SHP77 (cell line): ENCODE results near the gene IPO8.

Source experiments
- DNase-seq, 2 experiments: peaks; one replicate each; lab custom pipeline; 2025; lab: John Stamatoyannopoulos, UW

The IPO8 gene

DNA sequence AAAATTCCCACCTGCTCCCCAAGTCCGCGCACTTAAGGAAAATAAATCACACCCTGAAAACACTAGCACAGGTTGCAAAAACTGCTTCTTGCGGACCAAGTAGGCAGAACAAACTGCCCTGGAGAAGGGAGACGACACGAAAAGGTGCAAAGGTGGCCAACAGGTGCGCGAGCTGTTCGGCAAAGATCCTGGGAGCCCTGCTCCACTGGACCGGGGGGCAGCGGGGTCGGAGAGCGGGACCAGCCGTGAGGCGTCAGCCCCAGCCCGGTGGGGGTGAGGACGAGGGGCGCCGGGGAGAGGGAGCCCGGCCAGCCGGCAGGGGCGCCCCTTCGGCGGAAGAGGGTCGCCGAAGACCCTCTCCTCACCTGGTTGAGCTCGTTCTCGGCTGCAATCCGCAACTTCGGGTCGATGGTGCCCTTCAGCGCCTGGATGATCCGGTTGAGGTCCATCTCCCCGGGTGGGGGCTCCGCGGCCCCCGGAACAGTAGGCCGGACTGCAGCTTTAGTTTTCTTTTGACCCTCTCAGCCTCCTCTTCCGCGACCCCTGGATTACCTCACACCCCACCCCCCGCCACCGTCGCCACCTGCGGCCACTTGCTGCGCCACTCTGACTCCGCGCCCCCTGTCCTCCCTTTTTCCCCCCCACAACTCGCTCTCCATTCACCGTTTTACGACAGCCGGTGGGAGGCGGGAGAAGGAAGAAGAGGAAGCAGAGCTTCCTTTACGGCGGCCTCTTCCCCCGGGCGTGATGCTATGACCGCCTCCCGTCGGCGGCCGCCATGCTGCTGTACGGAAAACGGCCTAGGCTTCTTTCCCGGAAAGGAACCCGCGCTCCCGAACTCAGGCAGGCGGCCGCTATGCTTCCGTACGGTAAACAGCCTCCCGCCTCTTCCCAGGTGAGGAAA lies at the start of gene IPO8:
IPO8 (minus strand) TSS at position 671 of the 904 bp plus-strand sequence; CDS start at position 449, 222 bp downstream.
- peak; percentile 99 for DNase-seq

GRCh38 chr12:30744321-30744720 lies 48.7 kb upstream of the IPO8 start:
- DNase-seq, result no peak

GRCh38 chr12:30740274-30740673 lies 44.6 kb upstream of the IPO8 start:
- DNase-seq, result no peak

DNA sequence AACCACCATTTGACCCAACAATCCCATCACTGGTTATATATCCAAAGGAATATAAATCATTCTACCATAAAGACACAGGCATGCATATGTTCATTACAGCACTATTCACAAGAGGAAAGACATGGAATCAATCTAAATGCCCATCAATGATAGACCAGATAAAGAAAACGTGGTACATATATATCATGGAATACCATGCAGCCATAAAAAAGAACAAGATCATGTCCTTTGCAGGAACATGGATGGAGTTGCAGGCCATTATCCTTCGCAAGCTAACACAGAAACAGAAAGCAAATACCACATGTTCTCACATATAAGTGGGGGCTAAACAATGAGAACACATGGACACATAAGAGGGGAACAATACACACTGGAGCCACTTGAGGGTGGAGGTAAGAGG lies 43.4 kb upstream of the IPO8 start:
- DNase-seq, result no peak

- DNase-seq, result no peak
Observed at GRCh38 chr12:30732954-30733637, 37.4 kb upstream of the IPO8 start.

- no peak for DNase-seq
Observed at GRCh38 chr12:30730011-30730410, 34.3 kb upstream of the IPO8 start.

DNA sequence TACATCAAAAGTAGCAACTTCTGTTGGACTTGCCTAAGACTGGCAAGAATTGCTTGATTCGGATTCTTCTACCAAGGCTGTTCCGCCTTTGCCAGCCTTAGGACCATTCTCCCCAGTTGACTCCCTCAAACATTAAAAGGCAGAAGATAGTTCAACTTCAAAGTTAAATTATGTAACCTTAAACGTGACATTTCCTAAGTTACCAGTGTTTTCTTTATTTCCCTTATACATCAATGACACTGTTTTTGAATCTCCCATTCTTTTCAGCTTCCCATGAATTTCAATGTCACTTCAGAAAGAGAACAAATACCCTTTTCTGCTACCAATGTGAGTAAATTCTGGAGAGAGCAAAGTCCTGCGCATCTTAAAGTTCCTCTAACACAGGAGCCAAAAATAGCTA lies 33.9 kb upstream of the IPO8 start:
- no peak for DNase-seq

- DNase-seq, result no peak
Observed at GRCh38 chr12:30726647-30727046, 31.0 kb upstream of the IPO8 start.

DNA sequence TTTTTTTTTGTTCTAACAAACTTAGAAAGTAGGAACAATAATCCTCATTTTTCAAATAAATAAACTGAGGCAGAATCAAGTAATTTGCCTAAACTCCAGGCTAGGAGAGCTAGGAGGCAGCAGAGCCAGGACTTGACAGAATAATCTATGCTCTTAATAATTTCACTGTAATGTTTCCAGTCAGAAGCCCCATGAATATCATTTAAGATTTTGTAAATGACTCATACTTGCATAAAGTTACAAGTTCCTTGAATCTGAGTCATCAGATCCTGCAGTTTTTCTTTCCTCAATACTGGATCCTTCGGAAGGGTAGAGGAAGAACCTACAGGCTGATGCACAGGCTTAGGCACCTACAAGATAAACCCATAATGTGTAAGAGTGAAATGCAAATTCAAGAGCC lies 30.1 kb upstream of the IPO8 start:
- no peak for DNase-seq

- no peak for DNase-seq
Observed at GRCh38 chr12:30719060-30719459, 23.4 kb upstream of the IPO8 start.

- no peak for DNase-seq
Observed at GRCh38 chr12:30707613-30708342, 12.1 kb upstream of the IPO8 start.

DNA sequence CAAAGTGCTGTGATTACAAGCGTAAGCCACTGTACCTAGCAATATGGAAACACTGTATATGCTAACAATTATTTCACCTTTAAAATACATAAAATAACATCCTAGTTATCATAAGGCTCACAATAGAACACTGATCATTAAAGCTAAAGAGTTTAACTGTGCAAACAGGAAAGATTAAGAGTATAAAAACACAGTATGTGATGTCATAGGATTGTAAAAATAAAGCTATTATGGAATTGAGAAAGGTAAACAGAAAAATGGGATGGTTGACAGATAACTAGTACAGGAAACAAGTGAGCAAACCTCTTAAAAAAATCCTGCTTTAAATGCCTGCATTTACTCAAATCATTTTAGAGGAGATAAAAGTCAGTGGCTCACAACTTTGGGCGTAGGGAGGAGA lies 10.8 kb upstream of the IPO8 start:
- peak; percentile 6 to 29 for DNase-seq

DNA sequence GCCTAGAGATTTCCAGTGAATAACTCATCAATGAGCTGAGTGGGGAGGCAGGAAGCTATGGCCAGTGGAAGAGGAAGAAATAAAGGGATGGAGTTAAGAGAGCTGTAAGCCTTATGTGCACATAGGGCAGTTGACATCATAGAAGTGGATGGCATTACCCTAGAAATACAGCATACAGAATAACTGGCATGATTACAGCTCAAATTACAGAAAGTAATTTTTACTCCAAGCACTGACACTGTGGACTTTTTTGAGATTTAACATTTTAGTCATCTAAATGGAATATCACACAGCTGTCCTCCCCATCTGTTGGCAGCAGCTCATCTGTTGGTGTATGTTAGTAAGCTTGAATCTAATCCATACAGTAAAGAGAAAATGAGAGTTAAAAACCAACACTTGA lies 5.4 kb upstream of the IPO8 start:
- DNase-seq, result no peak

- DNase-seq, result no peak
Observed at GRCh38 chr12:30700216-30700900, 4.7 kb upstream of the IPO8 start.

- DNase-seq, result no peak
Observed at GRCh38 chr12:30698346-30698745, 2.7 kb upstream of the IPO8 start.

GRCh38 chr12:30696943-30697342 lies 1.3 kb upstream of the IPO8 start:
- no peak for DNase-seq

GRCh38 chr12:30696486-30696885 lies 817 bp upstream of the IPO8 start:
- DNase-seq, result peak in 1 of 2 experiments; percentile 7

- no peak for DNase-seq
Observed at GRCh38 chr12:30696103-30696408, 387 bp upstream of the IPO8 start.

DNA sequence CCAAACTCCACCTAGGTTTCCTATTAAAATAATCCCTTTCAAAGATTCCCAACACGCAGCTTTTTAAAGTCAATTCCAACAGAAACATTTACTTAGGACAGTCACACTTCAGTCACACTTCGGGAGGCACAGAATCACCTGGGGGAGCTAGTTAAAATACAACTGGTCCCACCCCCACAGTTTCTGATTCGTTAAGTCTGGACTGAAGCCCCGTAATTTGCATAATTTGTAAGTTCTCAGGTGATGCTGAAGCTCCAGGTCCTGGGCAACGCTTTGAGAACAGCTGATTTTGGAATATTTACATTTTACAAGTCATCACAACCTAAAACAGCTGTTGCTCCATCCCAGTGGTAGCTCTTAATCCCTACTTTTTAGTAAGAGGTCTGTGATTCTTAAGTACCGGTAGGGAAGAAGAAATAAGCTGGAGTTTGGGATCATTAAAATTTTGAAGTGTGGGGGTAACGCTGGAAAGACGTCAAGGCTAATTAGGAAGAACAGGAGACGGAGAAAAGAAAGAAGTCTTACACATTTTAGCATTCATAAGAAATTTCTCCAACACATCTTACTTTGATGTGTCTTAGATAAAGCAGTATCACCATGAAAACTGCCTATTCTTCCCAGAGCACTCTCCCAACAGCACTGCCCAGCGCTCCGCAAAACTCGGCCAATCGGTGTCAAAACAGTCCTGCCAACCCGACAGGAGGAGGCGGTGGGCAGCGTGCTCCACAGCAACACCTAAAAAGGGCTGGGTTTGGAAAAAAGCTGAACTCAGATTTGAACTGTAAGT lies 1.1 kb downstream of the IPO8 start:
- peak; percentile 57 to 83 for DNase-seq

GRCh38 chr12:30692470-30692869 lies 3.2 kb downstream of the IPO8 start:
- DNase-seq, result peak; percentile 31 to 49

DNA sequence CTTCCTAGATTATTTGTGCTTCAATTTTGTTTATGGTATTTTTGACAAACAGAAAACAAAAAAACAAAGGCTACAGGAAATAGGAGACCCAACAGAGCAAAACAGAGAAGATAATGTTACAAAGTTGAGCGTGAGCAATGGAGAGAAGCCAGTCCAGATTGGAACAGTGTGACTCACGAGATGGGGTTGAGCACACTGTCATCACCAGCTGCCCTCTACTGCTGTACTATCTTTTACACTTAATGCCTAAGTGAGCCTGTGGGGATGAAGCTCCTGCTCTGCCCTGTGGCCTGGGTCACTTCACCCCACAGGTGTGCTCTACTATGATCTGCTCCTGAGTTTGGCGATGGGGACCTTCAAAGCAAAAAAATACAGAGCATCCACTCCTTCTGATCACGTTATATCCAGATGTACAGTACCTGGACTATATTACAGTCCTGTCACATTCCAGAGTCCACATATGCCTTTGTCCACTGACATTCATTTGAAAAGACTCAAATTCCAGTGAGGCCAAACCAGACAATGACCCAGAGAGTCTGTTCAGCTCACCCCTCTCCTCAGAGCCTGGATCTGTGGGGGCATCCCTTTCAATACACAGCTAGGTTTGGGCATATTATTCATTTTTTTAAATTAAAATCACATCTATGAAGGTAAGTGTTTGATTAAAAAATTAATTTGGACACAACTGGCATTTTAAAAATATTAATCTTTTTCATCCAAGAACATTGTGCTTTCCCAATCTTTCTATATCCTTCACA lies 4.4 kb downstream of the IPO8 start:
- peak; percentile 54 to 82 for DNase-seq
